Inflammatory macrophage treated with lipopolysaccharide for 1 hour (primary cell): ENCODE results near the gene SLC7A4.
A peak's percentile ranks its signal among the peaks of the same experiment; 100 is the strongest.
"Not testable (repeated sequence)": the region's sequence is repeated elsewhere in the genome, so short reads cannot be mapped to it uniquely, and the experiment has no call there.

Experiments
- DNase-seq, 2 donors: peaks; one replicate each; pipeline ENCODE4 v3.0.0-alpha.2; 2020 to 2022

SLC7A4 gene

DNA sequence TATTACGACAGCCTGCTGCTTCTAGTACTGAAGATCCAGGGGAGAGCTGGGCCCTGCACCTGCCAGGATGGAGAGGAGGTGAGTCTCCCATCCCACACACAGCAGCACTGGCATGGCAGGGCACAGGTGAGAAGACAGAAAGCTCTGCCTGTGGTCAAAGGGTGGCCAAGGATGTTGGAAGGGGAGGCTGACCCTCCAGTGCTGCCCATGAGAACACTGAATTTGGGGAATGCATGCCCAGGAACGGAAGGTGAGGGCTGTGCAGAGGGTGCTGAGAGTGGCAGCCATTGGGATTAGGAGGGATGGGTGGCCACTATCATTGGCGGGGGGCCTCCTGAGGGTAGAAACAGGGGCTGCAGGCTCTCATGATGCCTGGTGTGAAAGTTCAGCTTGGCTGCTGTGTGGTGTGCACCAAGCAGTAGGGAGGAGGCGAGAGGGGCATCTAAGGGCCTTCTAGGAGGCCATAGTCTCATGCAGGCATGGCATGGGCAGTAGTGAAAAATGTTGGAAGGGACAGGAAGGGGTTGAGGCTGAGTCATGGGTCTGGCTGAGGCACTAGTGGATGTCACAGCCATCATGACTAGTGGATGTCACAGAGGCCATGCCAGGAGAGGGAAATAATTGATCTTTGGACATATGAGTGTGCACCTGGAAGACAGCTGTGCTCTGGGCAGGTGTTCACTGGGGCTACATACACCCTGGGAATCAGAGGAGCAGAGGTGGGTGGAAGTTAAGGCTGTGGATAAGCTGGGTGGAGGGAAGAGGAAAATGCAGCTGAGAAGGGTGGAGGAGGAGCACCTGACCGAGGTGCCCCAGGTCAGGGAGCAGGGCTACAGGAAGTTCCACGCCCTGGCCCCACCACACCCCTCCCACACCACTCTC, 10.9 kb upstream of the SLC7A4 start:
- no peak for DNase-seq

- no peak for DNase-seq
Measured at GRCh38 chr22:21041937-21042336, 9.6 kb upstream of the SLC7A4 start.

GRCh38 chr22:21039158-21039557, 6.8 kb upstream of the SLC7A4 start:
- DNase-seq: not testable (repeated sequence)

- no peak for DNase-seq
Measured at GRCh38 chr22:21038405-21038804, 6.0 kb upstream of the SLC7A4 start.

DNA sequence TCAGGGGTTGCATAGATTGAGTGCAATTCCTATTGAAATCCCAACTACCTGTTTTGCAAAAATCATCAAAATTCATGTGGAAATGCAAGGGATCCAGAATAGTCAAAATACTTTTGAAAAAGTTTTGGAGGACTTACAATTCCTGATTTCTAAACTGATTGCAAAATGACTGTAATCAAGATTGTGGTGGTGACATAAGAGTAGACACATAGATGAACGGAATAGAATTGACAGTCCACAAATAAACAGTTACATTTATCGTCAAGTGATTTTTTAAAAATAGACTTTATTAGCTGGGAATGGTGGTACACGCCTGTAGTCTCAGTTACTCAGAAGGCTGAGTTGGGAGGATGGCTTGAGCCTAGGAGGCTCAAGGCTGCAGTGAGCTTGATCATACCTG, 2.6 kb upstream of the SLC7A4 start:
- no peak for DNase-seq

- DNase-seq: no peak
Measured at GRCh38 chr22:21033895-21034294, 1.5 kb upstream of the SLC7A4 start.

- DNase-seq: no peak
Measured at GRCh38 chr22:21032868-21033688, 717 bp upstream of the SLC7A4 start.

DNA sequence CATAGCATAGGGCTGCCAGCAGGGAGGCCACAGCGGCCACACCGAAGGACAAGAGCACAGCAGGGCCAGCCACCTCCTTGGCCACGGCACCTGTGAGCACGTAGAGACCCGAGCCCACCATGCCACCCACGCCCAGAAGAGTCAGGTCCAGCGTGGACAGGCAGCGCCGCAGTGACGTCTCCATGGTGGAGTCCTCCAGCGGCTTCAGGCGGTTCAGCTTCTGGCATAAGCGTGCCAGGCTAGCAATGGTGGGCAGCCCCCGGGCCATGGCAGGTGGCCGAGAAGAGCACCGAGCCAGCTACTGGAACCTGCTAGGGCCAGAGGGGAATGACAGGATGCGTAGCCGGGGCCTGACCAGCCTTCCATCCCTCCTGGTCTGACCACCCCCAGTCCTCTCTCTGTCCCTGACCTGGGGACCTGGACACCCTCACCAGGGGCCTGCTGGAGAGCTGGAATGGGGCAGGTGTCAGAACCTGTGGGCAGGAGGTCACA, 770 bp downstream of the SLC7A4 start:
- DNase-seq: no peak

DNA sequence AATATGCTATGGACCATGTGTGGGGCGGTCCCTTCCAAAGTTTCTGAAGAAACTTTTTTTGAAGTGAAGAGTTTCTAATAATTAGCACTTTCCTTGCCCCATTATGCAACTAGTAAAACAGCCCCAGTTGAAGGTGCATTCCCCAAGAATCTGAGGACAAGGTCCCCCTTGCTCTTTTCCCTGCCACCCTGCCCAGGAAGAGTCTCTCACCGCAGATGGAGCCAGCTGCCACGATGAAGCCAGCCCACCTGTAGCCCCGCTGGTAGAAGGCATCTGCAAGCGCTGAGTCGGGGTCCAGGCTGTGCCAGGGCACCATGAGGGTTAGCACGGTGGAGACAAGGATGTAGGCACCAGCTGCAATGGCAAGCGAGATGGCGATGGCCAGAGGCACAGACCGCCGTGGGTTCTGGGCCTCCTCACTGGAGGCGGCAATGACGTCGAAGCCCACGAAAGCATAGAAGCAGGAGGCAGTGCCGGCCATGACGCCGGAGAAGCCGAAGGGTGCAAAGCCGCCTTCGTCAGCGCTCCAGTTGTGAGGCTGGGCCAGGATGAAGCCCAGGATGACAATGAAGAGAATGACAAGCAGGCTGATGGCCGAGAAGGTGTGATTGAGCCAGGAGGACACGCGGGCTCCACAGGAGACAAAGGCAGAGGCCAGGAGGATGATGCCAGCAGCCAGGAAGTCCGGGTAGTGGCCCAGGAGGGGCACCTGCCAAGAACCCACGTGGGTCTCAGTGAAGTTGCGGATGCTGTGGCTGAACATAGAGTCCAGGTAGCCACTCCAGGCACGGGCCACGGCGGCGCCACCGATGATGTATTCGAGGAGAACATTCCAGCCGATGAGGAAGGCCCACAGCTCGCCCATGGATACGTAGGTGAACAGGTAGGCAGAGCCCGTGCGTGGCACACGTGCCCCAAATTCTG, 1.5 kb downstream of the SLC7A4 start:
- DNase-seq: no peak

GRCh38 chr22:21030032-21030431, 2.3 kb downstream of the SLC7A4 start:
- no peak for DNase-seq

DNA sequence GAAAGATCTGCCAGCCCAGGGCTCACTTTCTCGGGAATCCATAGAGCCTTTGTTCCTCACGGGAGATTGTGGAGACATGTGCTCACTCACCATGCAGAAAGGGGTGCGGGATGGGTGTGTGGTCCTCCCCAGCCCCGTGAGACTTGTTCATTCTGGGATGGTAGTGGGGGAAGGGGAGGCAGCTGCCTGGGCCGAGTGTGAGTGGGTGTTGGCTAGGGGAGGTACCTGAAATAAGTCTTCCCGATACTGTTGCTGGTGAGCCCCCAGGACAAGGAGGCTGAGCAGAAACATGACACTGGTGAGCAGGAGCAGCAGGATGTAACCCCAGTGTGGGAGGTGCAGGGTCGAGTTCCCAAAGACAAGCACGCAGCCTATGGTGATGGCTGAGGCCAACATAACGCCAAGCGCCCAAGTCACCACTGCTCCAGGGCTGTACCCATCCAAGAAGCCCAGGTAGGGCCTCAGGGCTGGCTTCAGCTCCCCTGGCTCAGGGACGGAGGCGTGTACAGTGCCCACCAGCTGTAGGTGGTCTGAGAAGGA, 2.8 kb downstream of the SLC7A4 start:
- DNase-seq: no peak

- DNase-seq: no peak
Measured at GRCh38 chr22:21028277-21029251, 3.8 kb downstream of the SLC7A4 start.

DNA sequence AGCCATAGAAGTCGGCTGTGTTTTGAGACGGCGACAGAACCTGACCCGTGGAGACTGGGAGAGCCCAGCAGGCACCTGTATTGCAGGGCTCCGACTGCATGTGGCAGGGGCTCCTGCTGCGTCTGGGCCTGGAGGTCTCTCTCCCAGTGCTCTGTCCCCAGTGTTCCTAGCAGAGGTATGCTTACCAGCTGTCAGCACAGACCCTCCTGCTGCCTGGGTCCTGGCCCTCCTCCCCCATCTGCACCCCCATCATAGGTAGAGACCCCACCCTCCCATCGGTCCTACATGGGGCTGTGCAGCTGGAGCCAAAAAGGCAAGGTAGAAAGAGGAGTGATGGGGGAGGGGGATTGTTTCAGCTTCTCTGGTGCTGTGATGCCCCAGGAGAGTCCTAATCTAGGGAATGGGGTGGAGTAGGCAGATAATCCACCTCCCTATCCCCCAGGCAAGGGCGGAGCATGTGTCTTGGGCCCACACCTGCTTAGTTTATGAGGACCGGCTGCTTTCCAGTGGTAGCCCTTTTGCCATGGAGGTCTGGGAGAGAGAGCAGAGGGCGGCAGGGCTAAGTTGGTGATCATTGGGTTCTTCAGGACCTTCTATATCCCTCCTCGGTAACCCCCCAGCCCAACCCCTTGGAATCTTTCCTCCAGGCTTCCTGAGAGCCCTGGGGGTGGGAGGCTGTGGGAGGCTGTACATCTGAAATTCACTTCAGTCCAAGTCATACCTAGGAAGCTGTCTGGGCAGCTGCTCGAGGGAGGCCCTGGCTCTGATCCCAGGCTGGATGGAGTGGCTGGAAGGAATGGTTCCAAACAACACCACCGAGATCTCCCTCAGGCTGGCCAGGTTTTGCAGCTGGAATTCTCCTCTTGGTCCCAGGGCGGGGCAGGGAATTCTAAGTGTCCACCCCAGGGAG, 5.3 kb downstream of the SLC7A4 start:
- DNase-seq: no peak

- no peak for DNase-seq
Measured at GRCh38 chr22:21025763-21026755, 6.3 kb downstream of the SLC7A4 start.

DNA sequence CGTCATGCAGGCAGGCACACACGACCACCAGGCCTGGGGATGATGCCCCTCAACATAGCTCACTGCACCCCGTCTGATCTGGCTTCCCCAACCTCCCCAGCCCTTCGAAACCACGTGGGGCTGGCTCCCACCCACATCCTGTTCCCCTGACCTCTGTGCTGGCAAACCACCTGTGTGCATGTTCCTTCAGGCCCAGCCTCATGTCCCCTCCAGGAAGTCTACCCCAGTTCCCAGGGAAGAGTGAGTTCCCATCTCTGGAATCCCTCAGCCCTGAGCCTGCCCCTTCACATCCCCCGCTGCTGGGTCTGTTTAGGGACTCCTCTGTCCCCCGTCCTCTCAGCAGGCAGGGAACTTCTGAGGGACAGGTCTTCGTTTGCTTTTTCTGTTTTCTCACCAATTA, 7.1 kb downstream of the SLC7A4 start:
- no peak for DNase-seq

DNA sequence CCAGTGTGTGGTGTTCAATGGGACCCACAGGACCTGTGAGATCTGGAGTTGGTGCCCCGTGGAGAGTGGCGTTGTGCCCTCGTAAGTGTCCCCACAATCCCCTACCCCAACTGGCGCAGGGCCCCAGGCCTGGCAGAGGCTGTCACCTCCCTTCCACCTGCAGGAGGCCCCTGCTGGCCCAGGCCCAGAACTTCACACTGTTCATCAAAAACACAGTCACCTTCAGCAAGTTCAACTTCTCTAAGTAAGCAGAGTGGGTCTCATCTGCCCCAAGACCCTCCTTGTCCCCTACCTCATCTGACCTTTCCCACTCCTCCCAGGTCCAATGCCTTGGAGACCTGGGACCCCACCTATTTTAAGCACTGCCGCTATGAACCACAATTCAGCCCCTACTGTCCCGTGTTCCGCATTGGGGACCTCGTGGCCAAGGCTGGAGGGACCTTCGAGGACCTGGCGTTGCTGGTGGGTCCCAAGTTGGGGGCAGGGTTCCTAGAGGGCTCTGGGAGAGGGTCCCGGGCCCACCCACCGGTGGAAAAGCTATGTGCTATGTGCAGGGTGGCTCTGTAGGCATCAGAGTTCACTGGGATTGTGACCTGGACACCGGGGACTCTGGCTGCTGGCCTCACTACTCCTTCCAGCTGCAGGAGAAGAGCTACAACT, 9.3 kb downstream of the SLC7A4 start:
- DNase-seq: no peak

GRCh38 chr22:21022507-21022906, 9.9 kb downstream of the SLC7A4 start:
- DNase-seq: no peak

GRCh38 chr22:21020802-21021429, 11.4 kb downstream of the SLC7A4 start:
- peak in 1 of 2 donors; percentile 4 for DNase-seq
